Measurements from ENCODE around the gene DAAM2. TPM values are rescaled to one million over a fixed set of nuclear protein-coding genes. Genes with fewer than 3 reads are reported as not detected.
A peak's percentile ranks its signal among the peaks of the same experiment; 100 is the strongest.

The DAAM2 gene
- total RNA-seq, 1 experiment from 2014 or later, result not detected

DNA sequence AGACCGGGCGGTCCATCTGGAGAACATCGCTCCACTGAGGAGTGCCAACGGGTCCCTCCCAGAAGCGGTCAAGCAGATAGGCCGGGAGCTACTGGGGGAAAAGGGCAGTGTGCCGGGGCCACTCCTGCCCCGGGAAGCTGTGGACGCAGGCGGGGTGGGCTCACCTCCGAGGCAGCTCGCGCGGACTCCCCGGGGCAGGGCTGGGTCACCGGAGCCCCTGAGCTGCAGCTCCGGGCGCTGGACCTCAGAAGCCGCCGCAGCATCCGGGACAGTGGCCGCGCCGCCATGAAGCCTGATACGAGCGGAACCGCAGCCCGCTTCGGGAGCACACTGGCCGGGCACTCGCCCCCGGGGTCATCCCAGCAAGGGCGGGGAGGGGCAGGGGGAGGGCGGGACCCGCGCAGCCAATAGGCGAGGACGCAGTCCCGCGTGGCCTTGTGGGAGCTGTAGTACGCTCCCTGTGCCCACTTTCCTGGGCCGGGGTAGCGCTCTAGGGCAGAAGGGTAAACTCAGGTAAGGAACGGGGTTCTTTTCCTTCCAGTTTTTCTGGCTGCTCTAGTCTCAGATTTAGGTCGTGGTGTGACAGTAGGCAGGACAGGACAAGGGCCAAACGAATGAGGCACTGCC lies 142.1 kb downstream of the DAAM2 start, which contains the start of gene MOCS1:
Gene MOCS1 (minus strand): TSS at position 332 of the 627 bp plus-strand sequence. CDS start 45 bp downstream, at position 287.
- H3K4me1 Mint-ChIP-seq (ENCODE audit: low read depth, unreplicated experiment), result peaks cover 17% of the 10 kb centered on the region
- peaks cover 10% of the 10 kb centered on the region; the same call in 1 of the 2 replicates for H3K4me1 ChIP-seq
- peak within 1 kb of the TSS; percentile 63 for H3K27ac Mint-ChIP-seq (ENCODE audit: unreplicated experiment)
- POLR2A ChIA-PET, result interaction anchor here (0.8 kb wide), 1 partner anchor 15 kb away, joined by 8 read pairs; no protein-coding TSS in a partner anchor
- H3K27me3 Mint-ChIP-seq (ENCODE audit: insufficient read depth, unreplicated experiment), result no peaks in the 10 kb centered on the region
- intact Hi-C loops (cut with micrococcal nuclease; ENCODE audit: unreplicated experiment), result no loop called here
- H3K36me3 ChIP-seq (ENCODE audit: control insufficient read depth, insufficient read depth, low read length), result peaks cover 3% of the 10 kb centered on the region
- CTCF ChIA-PET, result interaction anchor here (0.8 kb wide), 1 partner anchor 780 kb away, joined by 3 read pairs; no protein-coding TSS in a partner anchor
- peaks cover 16% of the 10 kb centered on the region for H3K36me3 Mint-ChIP-seq (ENCODE audit: insufficient read depth, unreplicated experiment)
- H3K9me3 Mint-ChIP-seq (ENCODE audit: unreplicated experiment), result peaks cover 3% of the 10 kb centered on the region
- peak; percentile 81 to 82 for DNase-seq
- no TSS peak for BruUV-seq (replicated peaks)
- H3K4me3 Mint-ChIP-seq (ENCODE audit: unreplicated experiment), result peak within 1 kb of the TSS; percentile 89
- H3K9me3 ChIP-seq, result no peaks in the 10 kb centered on the region; the same call in 1 of the 2 replicates
- no peaks in the 10 kb centered on the region for H3K27me3 ChIP-seq (replicated peaks; ENCODE audit: control insufficient read depth, insufficient read depth, low read length)
- TF ChIP-seq, protein P1, sequence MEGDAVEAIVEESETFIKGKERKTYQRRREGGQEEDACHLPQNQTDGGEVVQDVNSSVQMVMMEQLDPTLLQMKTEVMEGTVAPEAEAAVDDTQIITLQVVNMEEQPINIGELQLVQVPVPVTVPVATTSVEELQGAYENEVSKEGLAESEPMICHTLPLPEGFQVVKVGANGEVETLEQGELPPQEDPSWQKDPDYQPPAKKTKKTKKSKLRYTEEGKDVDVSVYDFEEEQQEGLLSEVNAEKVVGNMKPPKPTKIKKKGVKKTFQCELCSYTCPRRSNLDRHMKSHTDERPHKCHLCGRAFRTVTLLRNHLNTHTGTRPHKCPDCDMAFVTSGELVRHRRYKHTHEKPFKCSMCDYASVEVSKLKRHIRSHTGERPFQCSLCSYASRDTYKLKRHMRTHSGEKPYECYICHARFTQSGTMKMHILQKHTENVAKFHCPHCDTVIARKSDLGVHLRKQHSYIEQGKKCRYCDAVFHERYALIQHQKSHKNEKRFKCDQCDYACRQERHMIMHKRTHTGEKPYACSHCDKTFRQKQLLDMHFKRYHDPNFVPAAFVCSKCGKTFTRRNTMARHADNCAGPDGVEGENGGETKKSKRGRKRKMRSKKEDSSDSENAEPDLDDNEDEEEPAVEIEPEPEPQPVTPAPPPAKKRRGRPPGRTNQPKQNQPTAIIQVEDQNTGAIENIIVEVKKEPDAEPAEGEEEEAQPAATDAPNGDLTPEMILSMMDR (IDR thresholded peaks at IDR 0.05; ENCODE audit: insufficient read depth in 1 of 2, low read depth in 1 of 2, low read length in 1 of 2, severe bottlenecking in 1 of 2, unreplicated experiment in 1 of 2), result no peak
- H3K4me3 ChIP-seq (ENCODE audit: low read depth, low read length), result peak within 1 kb of the TSS; percentile 55

GRCh38 chr6:39935241-39935640 lies 143.1 kb downstream of the DAAM2 start:
- BruUV-seq (replicated peaks), result no TSS peak
- intact Hi-C loops (cut with micrococcal nuclease; ENCODE audit: unreplicated experiment), result no loop called here
- CTCF ChIA-PET, result interaction anchor here (0.6 kb wide), 1 partner anchor 1695 kb away, joined by 3 read pairs; no protein-coding TSS in a partner anchor
- POLR2A ChIA-PET, result no interaction called here
- Mint-ChIP-seq H3K36me3 (ENCODE audit: insufficient read depth, unreplicated experiment) (peaks cover 6% of the 10 kb centered on the region), H3K4me3 (ENCODE audit: unreplicated experiment) (no peak overlapping the region), H3K27ac (ENCODE audit: unreplicated experiment) (no peak overlapping the region), H3K4me1 (ENCODE audit: low read depth, unreplicated experiment) (peaks cover 17% of the 10 kb centered on the region), H3K9me3 (ENCODE audit: unreplicated experiment) (no peaks in the 10 kb centered on the region), H3K27me3 (ENCODE audit: insufficient read depth, unreplicated experiment) (no peaks in the 10 kb centered on the region)
- DNase-seq, result no peak
- H3K9me3 ChIP-seq, result no peaks in the 10 kb centered on the region; the same call in 1 of the 2 replicates
- H3K4me1 ChIP-seq, result peaks cover 10% of the 10 kb centered on the region; the same call in 1 of the 2 replicates
- no peaks in the 10 kb centered on the region; the same call in 1 of the 2 replicates for H3K36me3 ChIP-seq (ENCODE audit: control insufficient read depth, insufficient read depth, low read length)
- no peak overlapping the region for H3K4me3 ChIP-seq (ENCODE audit: low read depth, low read length)
- TF ChIP-seq, protein P1 (IDR thresholded peaks at IDR 0.05; ENCODE audit: insufficient read depth in 1 of 2, low read depth in 1 of 2, low read length in 1 of 2, severe bottlenecking in 1 of 2, unreplicated experiment in 1 of 2), result no peak
- no peaks in the 10 kb centered on the region for H3K27me3 ChIP-seq (replicated peaks; ENCODE audit: control insufficient read depth, insufficient read depth, low read length)

DNA sequence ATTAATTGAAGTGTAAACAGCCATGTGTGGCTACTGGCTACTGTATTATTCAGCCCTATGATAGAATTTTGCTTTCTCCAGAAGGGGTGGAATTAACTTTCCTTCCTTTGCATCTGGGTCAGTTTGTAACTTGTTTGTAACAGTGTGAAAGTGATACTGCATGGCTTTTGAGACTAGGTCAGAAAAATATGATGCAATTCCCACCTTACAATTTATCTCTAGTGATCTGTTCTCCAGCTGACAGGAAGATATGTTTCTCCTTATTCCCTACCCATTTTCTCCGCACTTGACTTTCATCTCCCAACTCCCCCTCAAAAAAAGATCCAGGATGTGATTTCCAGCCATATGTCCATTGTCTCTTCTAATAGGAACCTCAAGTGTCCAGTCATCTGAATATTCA lies 144.7 kb downstream of the DAAM2 start:
- H3K9me3 Mint-ChIP-seq (ENCODE audit: unreplicated experiment), result no peaks in the 10 kb centered on the region
- H3K4me3 Mint-ChIP-seq (ENCODE audit: unreplicated experiment), result no peak overlapping the region
- H3K36me3 Mint-ChIP-seq (ENCODE audit: insufficient read depth, unreplicated experiment), result peaks cover 5% of the 10 kb centered on the region
- H3K27ac Mint-ChIP-seq (ENCODE audit: unreplicated experiment), result no peak overlapping the region
- Histone ChIP-seq H3K4me3 (ENCODE audit: low read depth, low read length) (no peak overlapping the region), H3K27me3 (replicated peaks; ENCODE audit: control insufficient read depth, insufficient read depth, low read length) (no peaks in the 10 kb centered on the region), H3K36me3 (ENCODE audit: control insufficient read depth, insufficient read depth, low read length) (no peaks in the 10 kb centered on the region; the same call in 1 of the 2 replicates), H3K4me1 (peaks cover 10% of the 10 kb centered on the region; the same call in 1 of the 2 replicates), H3K9me3 (no peaks in the 10 kb centered on the region)
- intact Hi-C loops (cut with micrococcal nuclease; ENCODE audit: unreplicated experiment), result no loop called here
- no peaks in the 10 kb centered on the region for H3K27me3 Mint-ChIP-seq (ENCODE audit: insufficient read depth, unreplicated experiment)
- H3K4me1 Mint-ChIP-seq (ENCODE audit: low read depth, unreplicated experiment), result peaks cover 14% of the 10 kb centered on the region
- CTCF ChIA-PET, result no interaction called here
- POLR2A ChIA-PET, result no interaction called here
- TF ChIP-seq, protein P1 (IDR thresholded peaks at IDR 0.05; ENCODE audit: insufficient read depth in 1 of 2, low read depth in 1 of 2, low read length in 1 of 2, severe bottlenecking in 1 of 2, unreplicated experiment in 1 of 2), result no peak
- no TSS peak for BruUV-seq (replicated peaks)
- DNase-seq, result no peak

Data from Caco-2 (cell line).